ENCODE data around the gene TBX10.

The TBX10 gene

GRCh38 chr11:67644472-67645418, 5.2 kb upstream of the TBX10 start:
- H3K9me3 ChIP-seq, result peaks cover 0 to 2% (median 0%) of the 10 kb centered on the region in 3 donors
- H3K27me3 ChIP-seq, result peaks cover 0 to 64% of the 10 kb centered on the region in 2 donors
- H3K4me1 ChIP-seq, result no peaks in the 10 kb centered on the region
- H3K36me3 ChIP-seq, result no peaks in the 10 kb centered on the region
- H3K4me3 ChIP-seq, result no peak overlapping the region
- H3K27ac ChIP-seq, result no peak overlapping the region
- TF ChIP-seq, protein P1, sequence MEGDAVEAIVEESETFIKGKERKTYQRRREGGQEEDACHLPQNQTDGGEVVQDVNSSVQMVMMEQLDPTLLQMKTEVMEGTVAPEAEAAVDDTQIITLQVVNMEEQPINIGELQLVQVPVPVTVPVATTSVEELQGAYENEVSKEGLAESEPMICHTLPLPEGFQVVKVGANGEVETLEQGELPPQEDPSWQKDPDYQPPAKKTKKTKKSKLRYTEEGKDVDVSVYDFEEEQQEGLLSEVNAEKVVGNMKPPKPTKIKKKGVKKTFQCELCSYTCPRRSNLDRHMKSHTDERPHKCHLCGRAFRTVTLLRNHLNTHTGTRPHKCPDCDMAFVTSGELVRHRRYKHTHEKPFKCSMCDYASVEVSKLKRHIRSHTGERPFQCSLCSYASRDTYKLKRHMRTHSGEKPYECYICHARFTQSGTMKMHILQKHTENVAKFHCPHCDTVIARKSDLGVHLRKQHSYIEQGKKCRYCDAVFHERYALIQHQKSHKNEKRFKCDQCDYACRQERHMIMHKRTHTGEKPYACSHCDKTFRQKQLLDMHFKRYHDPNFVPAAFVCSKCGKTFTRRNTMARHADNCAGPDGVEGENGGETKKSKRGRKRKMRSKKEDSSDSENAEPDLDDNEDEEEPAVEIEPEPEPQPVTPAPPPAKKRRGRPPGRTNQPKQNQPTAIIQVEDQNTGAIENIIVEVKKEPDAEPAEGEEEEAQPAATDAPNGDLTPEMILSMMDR (IDR thresholded peaks at IDR 0.05), result no peak
- intact Hi-C loops (cut with DNase I; ENCODE audit: low total_unique reads), result no loop called here
- no peak for DNase-seq

- Histone ChIP-seq H3K4me3 (no peak overlapping the region), H3K4me1 (no peaks in the 10 kb centered on the region), H3K9me3 (peaks cover 0 to 2% (median 0%) of the 10 kb centered on the region in 3 donors), H3K27me3 (peaks cover 0 to 64% of the 10 kb centered on the region in 2 donors), H3K36me3 (no peaks in the 10 kb centered on the region), H3K27ac (no peak overlapping the region)
- TF ChIP-seq, protein P1 (IDR thresholded peaks at IDR 0.05), result no peak
- intact Hi-C loops (cut with DNase I; ENCODE audit: low total_unique reads), result no loop called here
- DNase-seq, result no peak
Measured at GRCh38 chr11:67644042-67644441, 4.5 kb upstream of the TBX10 start.

- H3K9me3 ChIP-seq, result peaks cover 0 to 2% (median 0%) of the 10 kb centered on the region in 3 donors
- intact Hi-C loops (cut with DNase I; ENCODE audit: low total_unique reads), result no loop called here
- H3K36me3 ChIP-seq, result no peaks in the 10 kb centered on the region
- H3K4me1 ChIP-seq, result no peaks in the 10 kb centered on the region
- no peak overlapping the region for H3K27ac ChIP-seq
- no peak for DNase-seq
- TF ChIP-seq, protein P1 (IDR thresholded peaks at IDR 0.05), result no peak
- no peak overlapping the region for H3K4me3 ChIP-seq
- H3K27me3 ChIP-seq, result peaks cover 0 to 49% of the 10 kb centered on the region in 2 donors
Measured at GRCh38 chr11:67642173-67643120, 2.9 kb upstream of the TBX10 start.

GRCh38 chr11:67641338-67642172, 2.0 kb upstream of the TBX10 start:
- DNase-seq, result no peak
- H3K36me3 ChIP-seq, result no peaks in the 10 kb centered on the region
- H3K4me1 ChIP-seq, result no peaks in the 10 kb centered on the region
- H3K27ac ChIP-seq, result no peak overlapping the region
- TF ChIP-seq, protein P1 (IDR thresholded peaks at IDR 0.05), result no peak
- peaks cover 0 to 2% (median 0%) of the 10 kb centered on the region in 3 donors for H3K9me3 ChIP-seq
- intact Hi-C loops (cut with DNase I; ENCODE audit: low total_unique reads), result no loop called here
- H3K27me3 ChIP-seq, result peaks cover 0 to 40% of the 10 kb centered on the region in 2 donors
- no peak overlapping the region for H3K4me3 ChIP-seq
